DND-41 (cell line): ENCODE measurements around the gene RHD.
"Not testable (repeated sequence)": the region's sequence is repeated elsewhere in the genome, so short reads cannot be mapped to it uniquely, and the experiment has no call there.

ENCODE experiments used
- ATAC-seq: fragments of 200-7000 bp; cut with Tn5 transposase; 3 replicates; pipeline ENCODE4 v1.9.1; 2021; ENCODE audit warnings: low read depth; ENCODE audit not compliant: insufficient read depth
- DNase-seq: peaks from one replicate; pipeline ENCODE4 v3.0.0-alpha.2; 2020
- H2AFZ ChIP-seq: 2 replicates; pipeline ENCODE4 v1.6.0; 2012; ENCODE audit warnings: low read depth, low read length
- H3K27ac ChIP-seq: 2 replicates; pipeline ENCODE4 v1.5.1; 2012; ENCODE audit warnings: low read length, inconsistent platforms
- H3K27me3 ChIP-seq: fragments of 200-600 bp; sonication (generic); 2 replicates; pipeline ENCODE4 v1.6.0; 2012; ENCODE audit warnings: low read length, mild to moderate bottlenecking, inconsistent platforms; ENCODE audit not compliant: insufficient read depth, poor library complexity
- H3K36me3 ChIP-seq: 2 replicates; pipeline ENCODE4 v1.5.1; 2012; ENCODE audit warnings: low read length, inconsistent platforms; ENCODE audit not compliant: insufficient read depth
- H3K4me1 ChIP-seq: 2 replicates; pipeline ENCODE4 v1.5.1; 2012; ENCODE audit warnings: mild to moderate bottlenecking, low read length; ENCODE audit not compliant: insufficient read depth
- H3K4me2 ChIP-seq: 2 replicates; pipeline ENCODE4 v1.6.0; 2012; ENCODE audit warnings: mild to moderate bottlenecking, moderate library complexity, low read length, inconsistent platforms; ENCODE audit not compliant: insufficient read depth
- H3K4me3 ChIP-seq, 2 experiments: fragments of 200-600 bp in 1 of 2; shearing (Covaris generic) in 1 of 2; 2 replicates each; pipeline ENCODE4 v1.5.1; 2012 to 2016; ENCODE audit warnings: inconsistent platforms in 2 of 2, low read length in 2 of 2, mild to moderate bottlenecking in 2 of 2, low read depth in 1 of 2, moderate library complexity in 1 of 2
- H3K79me2 ChIP-seq: 2 replicates; pipeline ENCODE4 v1.6.0; 2012; ENCODE audit warnings: low read length, inconsistent platforms; ENCODE audit not compliant: insufficient read depth
- H3K9ac ChIP-seq: 2 replicates; pipeline ENCODE4 v1.6.0; 2012; ENCODE audit warnings: low read depth, mild to moderate bottlenecking, inconsistent platforms, low read length, moderate library complexity
- H3K9me3 ChIP-seq: 2 replicates; pipeline ENCODE4 v1.5.1; 2012; ENCODE audit warnings: low read length, moderate library complexity, mild to moderate bottlenecking, inconsistent platforms; ENCODE audit not compliant: insufficient read depth, severe bottlenecking
- H4K20me1 ChIP-seq: 2 replicates; pipeline ENCODE4 v1.6.0; 2012; ENCODE audit warnings: low read length; ENCODE audit not compliant: insufficient read depth
- CTCF ChIP-seq: IDR thresholded peaks from 2 replicates; pipeline ENCODE4 v1.5.1; 2012; ENCODE audit warnings: borderline replicate concordance, low read length, moderate library complexity, mild to moderate bottlenecking; ENCODE audit not compliant: poor library complexity, severe bottlenecking; ENCODE audit errors: extremely low read depth
- EZH2 ChIP-seq: IDR thresholded peaks from 3 replicates; pipeline ENCODE4 v1.6.1; 2012; ENCODE audit warnings: borderline replicate concordance, low read depth, mild to moderate bottlenecking, moderate library complexity, low read length, inconsistent platforms; ENCODE audit not compliant: severe bottlenecking

Gene RHD

GRCh38 chr1:25369241-25369640 lies 96.9 kb downstream of the RHD start:
- no peak overlapping the region for H2AFZ ChIP-seq
- no peaks in the 10 kb centered on the region for H3K4me1 ChIP-seq
- H3K4me3 ChIP-seq = no peak overlapping the region
- DNase-seq (no peak), ATAC-seq (no peak)
- no peak overlapping the region for H3K9ac ChIP-seq
- no peaks in the 10 kb centered on the region for H3K36me3 ChIP-seq
- 0 out of 2 replicates have a peak, but pooled peaks cover 2% of the 10 kb centered on the region for H4K20me1 ChIP-seq
- no peak overlapping the region for H3K4me2 ChIP-seq
- TF ChIP-seq CTCF (no peak), EZH2 (no peak)
- H3K27me3 ChIP-seq = no peaks in the 10 kb centered on the region
- H3K79me2 ChIP-seq = no peaks in the 10 kb centered on the region
- H3K27ac ChIP-seq = no peak overlapping the region
- no peaks in the 10 kb centered on the region for H3K9me3 ChIP-seq

GRCh38 chr1:25369691-25370271 lies 97.5 kb downstream of the RHD start:
- H4K20me1 ChIP-seq, H3K27ac ChIP-seq, H3K9ac ChIP-seq, H3K79me2 ChIP-seq, H3K4me1 ChIP-seq, H3K4me3 ChIP-seq, H3K36me3 ChIP-seq, H3K27me3 ChIP-seq, H3K9me3 ChIP-seq, ATAC-seq, DNase-seq, H2AFZ ChIP-seq, H3K4me2 ChIP-seq: not testable (repeated sequence)

GRCh38 chr1:25371757-25372156 lies 99.4 kb downstream of the RHD start:
- H3K4me2 ChIP-seq, DNase-seq: not testable (repeated sequence)

GRCh38 chr1:25378367-25378766 lies 106.1 kb downstream of the RHD start:
- not testable (repeated sequence) for ATAC-seq, H3K27ac ChIP-seq, H3K79me2 ChIP-seq, H3K9ac ChIP-seq, H4K20me1 ChIP-seq, DNase-seq, H3K4me3 ChIP-seq, H3K27me3 ChIP-seq, H3K4me2 ChIP-seq, H3K4me1 ChIP-seq, H2AFZ ChIP-seq, H3K36me3 ChIP-seq, H3K9me3 ChIP-seq

More at GRCh38 chr1:25371757-25372156, 99.4 kb downstream of the RHD start:
- H3K9ac ChIP-seq, H2AFZ ChIP-seq, H3K9me3 ChIP-seq, H3K4me1 ChIP-seq, H3K27ac ChIP-seq, H4K20me1 ChIP-seq, H3K36me3 ChIP-seq, H3K79me2 ChIP-seq, ATAC-seq, H3K4me3 ChIP-seq, H3K27me3 ChIP-seq: not testable (repeated sequence)
